OCI-LY3 (cell line): ENCODE measurements around the gene HCST.

Experiments
- CTCF ChIP-seq: fragments of 200-600, 300-600 bp; sonication (generic); IDR thresholded peaks from 2 replicates; pipeline ENCODE4 v1.5.1; 2014; ENCODE audit warnings: antibody characterized with exemption, low read length, low read depth
- EZH2phosphoT487 ChIP-seq: fragments of 200-600 bp; shearing (Covaris generic); IDR thresholded peaks from 2 replicates; pipeline ENCODE4 v1.6.1; 2018; ENCODE audit warnings: antibody characterized with exemption, mixed run types, low read depth

GRCh38 chr19:35860818-35861639, 41.3 kb upstream of the HCST start:
- no peak for TF ChIP-seq CTCF
- no peak for TF ChIP-seq EZH2phosphoT487
